Esophagus squamous epithelium (tissue), 5 donors: ENCODE measurements around the gene PRODH2. TPM values are rescaled to one million over a fixed set of nuclear protein-coding genes. Genes with fewer than 3 reads are reported as not detected.

Experiments used
- DNase-seq: peaks from one replicate; lab custom pipeline; 2025; lab: John Stamatoyannopoulos, UW
- H3K27ac ChIP-seq, 4 donors: fragments of 200-600 bp; sonication (generic); one replicate each; pipeline ENCODE4 v1.5.1; 2016 to 2019; ENCODE audit warnings: mild to moderate bottlenecking in 1 of 4
- H3K27me3 ChIP-seq, 4 donors: fragments of 200-600 bp; sonication (generic); 1 replicate in 3 of 4; 2 replicates in 1 of 4; pipeline versions ENCODE4 v1.5.1 to v1.6.0; 2017 to 2021; ENCODE audit warnings: antibody characterized with exemption in 1 of 4
- H3K36me3 ChIP-seq, 3 donors: fragments of 200-600 bp; sonication (generic); one replicate each; pipeline ENCODE4 v1.5.1; 2016 to 2019
- H3K4me1 ChIP-seq, 3 donors: fragments of 200-600 bp; sonication (generic); one replicate each; pipeline ENCODE4 v1.5.1; 2017 to 2019
- H3K4me3 ChIP-seq, 4 donors: fragments of 200-600 bp; sonication (generic); 1 replicate in 3 of 4; 2 replicates in 1 of 4; pipeline ENCODE4 v1.5.1; 2016 to 2019; ENCODE audit warnings: mild to moderate bottlenecking in 2 of 4, moderate library complexity in 1 of 4
- H3K9me3 ChIP-seq, 3 donors: fragments of 200-600 bp; sonication (generic); one replicate each; pipeline ENCODE4 v1.5.1; 2016 to 2019
- POLR2A ChIP-seq, 4 donors: fragments of 450-650 bp; IDR thresholded peaks; one replicate each; pipeline ENCODE4 v1.6.1; 2017; ENCODE audit warnings: antibody characterized with exemption in 4 of 4, mild to moderate bottlenecking in 4 of 4, moderate library complexity in 3 of 4
- WGBS, 2 donors: methylation state at CpG; one replicate each; pipeline ENCODE4 v1.1.5; 2018; 5-methylcytosine and 5-hydroxymethylcytosine counted together
- intact Hi-C: fragments of 100-400 bp; cut with DNase I; formaldehyde crosslinking; loops from one replicate; pipeline ENCODE4 v1.15.0; 2022
- total RNA-seq, 4 donors: library from RNA; depleted of rRNA; stranded (reverse); fragments of >200 nt; gene quantifications; one replicate each; pipeline ENCODE4 v1.1.0, GENCODE V29; 2016
- TF ChIP-seq, protein P1 (sequence below), 6 experiments: fragments of 450-650 bp in 4 of 6; fragments of 200-600 bp in 2 of 6; sonication (generic) in 2 of 6; IDR thresholded peaks; one replicate each; pipeline ENCODE4 v1.5.1; 2016 to 2019; ENCODE audit warnings: antibody characterized with exemption in 6 of 6, mild to moderate bottlenecking in 4 of 6, moderate library complexity in 4 of 6
- donor health status: DM: yes; HTN: yes; CAD: no.

The PRODH2 gene
- total RNA-seq, 4 donors from 2014 or later, result not detected

DNA sequence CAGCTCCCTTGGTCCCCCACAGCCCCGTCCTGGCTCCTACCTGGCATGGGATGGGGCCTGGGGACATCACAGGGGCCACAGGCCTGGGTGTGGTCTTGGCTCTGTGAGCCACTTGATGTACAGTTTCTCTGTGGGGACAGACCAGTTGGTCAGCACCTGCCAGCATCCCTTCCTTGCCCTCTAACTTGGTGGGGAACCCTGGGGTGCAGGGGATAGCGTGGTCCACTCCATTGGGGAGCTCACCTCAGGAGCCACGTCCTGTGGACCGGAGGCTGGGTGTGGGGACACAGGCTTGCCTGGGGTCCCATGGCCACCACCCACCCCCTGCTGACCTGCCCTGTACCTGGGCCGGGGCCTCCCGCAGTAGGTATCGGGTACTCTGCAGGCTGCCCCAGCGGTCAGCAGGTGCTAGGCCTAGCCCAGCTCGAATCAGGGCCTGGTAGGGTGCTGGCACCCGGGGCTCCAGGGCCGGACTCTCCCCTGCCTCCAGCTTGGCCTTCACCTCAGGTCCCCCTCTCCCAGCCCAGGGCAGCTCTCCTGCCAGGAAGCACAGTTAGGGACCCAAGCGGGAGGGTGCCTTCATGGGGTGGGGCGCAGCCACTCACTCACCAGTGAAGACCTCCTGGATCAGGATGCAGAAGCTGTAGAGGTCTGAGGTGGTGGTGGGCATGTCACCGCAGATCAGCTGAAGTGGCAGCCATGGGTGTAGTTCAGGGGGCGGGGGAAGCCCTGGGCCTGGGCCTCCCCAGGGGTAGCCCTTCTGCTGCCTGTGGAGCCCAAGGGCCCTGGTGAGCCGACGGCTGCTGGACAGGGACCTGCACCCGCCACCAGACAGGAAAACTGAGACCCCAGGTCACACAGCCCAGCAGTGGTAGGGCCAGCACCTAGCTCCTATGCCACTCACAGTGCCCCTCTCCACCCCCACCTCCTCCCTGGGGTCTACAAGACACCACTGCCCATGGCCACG, 22.4 kb downstream of the PRODH2 start:
- no peak for TF ChIP-seq POLR2A (IDR thresholded peaks at IDR 0.05)
- Histone ChIP-seq H3K36me3 (peaks cover 0 to 10% (median 0%) of the 10 kb centered on the region in 3 donors), H3K4me3 (no peak overlapping the region), H3K27me3 (peaks cover 0 to 16% (median 0%) of the 10 kb centered on the region in 4 donors), H3K27ac (no peak overlapping the region), H3K4me1 (no peaks in the 10 kb centered on the region), H3K9me3 (no peaks in the 10 kb centered on the region)
- intact Hi-C loops, result no loop called here
- DNase-seq, result no peak
- WGBS, 2 donors, result 50% methylated on average over 2 of the region's 19 CpGs; no CpG with 5 or more reads in 1 of the 2 donors

DNA sequence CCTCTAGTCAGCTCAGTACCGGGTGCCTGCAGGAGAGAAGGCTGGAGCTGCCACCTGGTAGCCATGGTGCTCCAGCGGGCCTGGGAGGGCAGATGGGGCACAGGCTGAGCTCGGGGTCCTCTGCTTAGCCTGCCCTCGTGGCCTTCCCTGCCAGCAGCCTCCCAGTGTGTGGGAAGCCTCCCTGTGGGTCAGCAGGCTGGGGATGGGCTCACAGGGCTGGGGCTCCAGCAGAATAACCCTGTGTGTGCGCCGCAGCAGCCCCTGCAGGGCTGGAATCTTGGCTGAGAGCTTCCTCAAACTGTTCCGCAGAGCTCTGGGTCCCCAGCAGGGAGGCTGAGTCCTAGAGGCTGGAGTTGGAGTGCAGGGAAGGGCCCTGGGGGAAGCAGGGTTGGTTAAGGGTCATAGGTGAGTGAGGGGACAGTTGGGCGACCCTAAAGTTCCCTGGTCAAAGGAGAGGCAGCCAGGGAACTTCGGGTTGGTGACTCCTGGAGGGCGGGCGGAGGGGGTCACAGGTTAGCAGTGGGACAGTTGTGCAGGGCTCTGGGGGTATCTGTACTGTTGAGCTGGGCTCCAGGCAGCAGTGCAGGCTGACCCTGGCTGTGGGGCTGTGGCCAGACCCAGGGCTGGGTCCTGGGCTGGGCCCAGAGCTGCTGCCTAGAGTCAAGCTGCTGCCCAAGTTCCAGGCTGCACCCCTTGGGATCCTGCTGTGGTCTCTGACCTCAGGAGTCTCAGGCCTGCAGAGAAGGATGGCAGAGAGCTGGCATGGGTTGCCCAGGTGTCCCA, 23.3 kb downstream of the PRODH2 start:
- Histone ChIP-seq H3K4me3 (no peak overlapping the region), H3K27me3 (peaks cover 0 to 15% (median 0%) of the 10 kb centered on the region in 4 donors), H3K27ac (no peak overlapping the region), H3K9me3 (no peaks in the 10 kb centered on the region), H3K4me1 (no peaks in the 10 kb centered on the region), H3K36me3 (peaks cover 0 to 19% (median 0%) of the 10 kb centered on the region in 3 donors)
- TF ChIP-seq POLR2A (IDR thresholded peaks at IDR 0.05), result no peak
- TF ChIP-seq, protein P1, sequence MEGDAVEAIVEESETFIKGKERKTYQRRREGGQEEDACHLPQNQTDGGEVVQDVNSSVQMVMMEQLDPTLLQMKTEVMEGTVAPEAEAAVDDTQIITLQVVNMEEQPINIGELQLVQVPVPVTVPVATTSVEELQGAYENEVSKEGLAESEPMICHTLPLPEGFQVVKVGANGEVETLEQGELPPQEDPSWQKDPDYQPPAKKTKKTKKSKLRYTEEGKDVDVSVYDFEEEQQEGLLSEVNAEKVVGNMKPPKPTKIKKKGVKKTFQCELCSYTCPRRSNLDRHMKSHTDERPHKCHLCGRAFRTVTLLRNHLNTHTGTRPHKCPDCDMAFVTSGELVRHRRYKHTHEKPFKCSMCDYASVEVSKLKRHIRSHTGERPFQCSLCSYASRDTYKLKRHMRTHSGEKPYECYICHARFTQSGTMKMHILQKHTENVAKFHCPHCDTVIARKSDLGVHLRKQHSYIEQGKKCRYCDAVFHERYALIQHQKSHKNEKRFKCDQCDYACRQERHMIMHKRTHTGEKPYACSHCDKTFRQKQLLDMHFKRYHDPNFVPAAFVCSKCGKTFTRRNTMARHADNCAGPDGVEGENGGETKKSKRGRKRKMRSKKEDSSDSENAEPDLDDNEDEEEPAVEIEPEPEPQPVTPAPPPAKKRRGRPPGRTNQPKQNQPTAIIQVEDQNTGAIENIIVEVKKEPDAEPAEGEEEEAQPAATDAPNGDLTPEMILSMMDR (IDR thresholded peaks at IDR 0.05), result no peak
- intact Hi-C loops, result no loop called here
- no peak for DNase-seq
- WGBS, 2 donors, result 92% methylated on average over 8 of the region's 11 CpGs; no CpG with 5 or more reads in 1 of the 2 donors

DNA sequence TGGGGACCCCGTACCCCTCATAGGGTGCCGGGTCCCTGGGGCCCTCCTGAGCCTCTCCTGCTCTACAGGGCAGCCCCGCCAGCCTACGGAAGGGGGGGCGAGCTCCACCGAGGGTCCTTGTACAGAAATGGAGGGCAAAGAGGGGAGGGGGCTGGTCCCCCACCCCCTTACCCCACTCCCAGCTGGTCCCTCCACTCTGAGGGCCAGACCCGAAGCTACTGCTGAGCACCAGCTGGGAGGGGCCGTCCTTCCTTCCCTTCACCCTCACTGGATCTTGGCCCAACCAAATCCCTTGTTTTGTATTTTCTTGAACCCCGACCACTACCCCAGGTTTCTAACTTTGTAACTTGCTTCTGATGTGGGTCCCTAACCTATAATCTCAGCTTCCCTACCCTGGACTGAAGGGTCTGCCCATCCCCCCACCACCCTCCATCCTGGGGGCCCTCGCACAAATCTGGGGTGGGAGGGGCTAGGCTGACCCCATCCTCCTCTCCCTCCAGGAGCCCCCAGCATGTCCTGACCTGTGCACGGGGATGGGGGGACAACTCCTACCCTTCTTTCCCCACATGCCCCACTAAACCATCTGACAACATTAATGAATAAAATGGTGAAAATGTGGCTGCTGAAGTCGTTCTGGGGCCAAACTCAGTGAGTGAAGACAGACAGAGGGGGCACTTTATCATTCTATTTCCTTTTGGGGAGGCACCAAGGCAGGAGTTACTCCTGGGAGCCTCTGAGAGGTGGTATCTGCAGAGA, 24.3 kb downstream of the PRODH2 start:
- Histone ChIP-seq H3K27ac (no peak overlapping the region), H3K27me3 (peaks cover 0 to 6% (median 0%) of the 10 kb centered on the region in 4 donors), H3K9me3 (no peaks in the 10 kb centered on the region), H3K4me1 (no peaks in the 10 kb centered on the region), H3K36me3 (peaks cover 0 to 26% (median 0%) of the 10 kb centered on the region in 3 donors), H3K4me3 (no peak overlapping the region)
- 52 to 100% methylated on average over 2 to 5 of the region's 12 CpGs for WGBS, 2 donors
- intact Hi-C loops, result no loop called here
- no peak for TF ChIP-seq POLR2A (IDR thresholded peaks at IDR 0.05)
- TF ChIP-seq, protein P1 (IDR thresholded peaks at IDR 0.05), result no peak
- DNase-seq, result no peak

DNA sequence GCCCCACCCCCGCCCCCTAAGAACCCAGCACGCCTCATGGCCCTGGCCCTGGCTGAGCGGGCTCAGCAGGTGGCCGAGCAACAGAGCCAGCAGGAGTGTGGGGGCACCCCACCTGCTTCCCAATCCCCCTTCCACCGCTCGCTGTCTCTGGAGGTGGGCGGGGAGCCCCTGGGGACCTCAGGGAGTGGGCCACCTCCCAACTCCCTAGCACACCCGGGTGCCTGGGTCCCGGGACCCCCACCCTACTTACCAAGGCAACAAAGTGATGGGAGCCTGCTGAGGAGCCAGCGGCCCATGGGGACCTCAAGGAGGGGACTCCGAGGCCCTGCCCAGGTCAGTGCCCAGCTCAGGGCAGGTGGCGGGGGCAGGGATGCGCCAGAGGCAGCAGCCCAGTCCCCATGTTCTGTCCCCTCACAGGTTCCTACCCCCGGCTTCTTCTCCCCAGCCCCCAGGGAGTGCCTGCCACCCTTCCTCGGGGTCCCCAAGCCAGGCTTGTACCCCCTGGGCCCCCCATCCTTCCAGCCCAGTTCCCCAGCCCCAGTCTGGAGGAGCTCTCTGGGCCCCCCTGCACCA, 25.3 kb downstream of the PRODH2 start:
- TF ChIP-seq, protein P1 (IDR thresholded peaks at IDR 0.05), result no peak
- no peak for TF ChIP-seq POLR2A (IDR thresholded peaks at IDR 0.05)
- Histone ChIP-seq H3K9me3 (no peaks in the 10 kb centered on the region), H3K4me3 (no peak overlapping the region), H3K27ac (no peak overlapping the region), H3K36me3 (peaks cover 0 to 33% (median 0%) of the 10 kb centered on the region in 3 donors), H3K4me1 (no peaks in the 10 kb centered on the region), H3K27me3 (peaks cover 0 to 4% (median 0%) of the 10 kb centered on the region in 4 donors)
- DNase-seq, result no peak
- 100% methylated on average over 1 of the region's 15 CpGs; no CpG with 5 or more reads in 1 of the 2 donors for WGBS, 2 donors
- intact Hi-C loops, result no loop called here
